SK-MEL-5 (cell line): Measurements from ENCODE around the gene LRRC32. TPM values are rescaled to one million over a fixed set of nuclear protein-coding genes. Genes with fewer than 3 reads are reported as not detected.
"Not testable (repeated sequence)": the region's sequence is repeated elsewhere in the genome, so short reads cannot be mapped to it uniquely, and the experiment has no call there.

Experiments used
- DNase-seq: peaks from one replicate; pipeline ENCODE4 v3.0.0-alpha.2; 2016; ENCODE audit warnings: low read depth, low spot score
- in situ Hi-C: cut with HindIII; loops from 2 replicates; pipeline ENCODE4 v1.10.0; 2016; ENCODE audit warnings: low sequenced_read_pairs, high pct_unique_total_duplicates, low pct_unique_long_range_greater_than_20kb
- total RNA-seq: library from RNA; depleted of rRNA; stranded (reverse); fragments of >200 nt; shearing (Covaris generic); gene quantifications from 2 replicates; pipeline ENCODE4 v1.2.3, GENCODE V29; 2014; rRNA removed

LRRC32 gene
- total RNA-seq, 1 experiment from 2014 or later: 0.50 TPM

DNA sequence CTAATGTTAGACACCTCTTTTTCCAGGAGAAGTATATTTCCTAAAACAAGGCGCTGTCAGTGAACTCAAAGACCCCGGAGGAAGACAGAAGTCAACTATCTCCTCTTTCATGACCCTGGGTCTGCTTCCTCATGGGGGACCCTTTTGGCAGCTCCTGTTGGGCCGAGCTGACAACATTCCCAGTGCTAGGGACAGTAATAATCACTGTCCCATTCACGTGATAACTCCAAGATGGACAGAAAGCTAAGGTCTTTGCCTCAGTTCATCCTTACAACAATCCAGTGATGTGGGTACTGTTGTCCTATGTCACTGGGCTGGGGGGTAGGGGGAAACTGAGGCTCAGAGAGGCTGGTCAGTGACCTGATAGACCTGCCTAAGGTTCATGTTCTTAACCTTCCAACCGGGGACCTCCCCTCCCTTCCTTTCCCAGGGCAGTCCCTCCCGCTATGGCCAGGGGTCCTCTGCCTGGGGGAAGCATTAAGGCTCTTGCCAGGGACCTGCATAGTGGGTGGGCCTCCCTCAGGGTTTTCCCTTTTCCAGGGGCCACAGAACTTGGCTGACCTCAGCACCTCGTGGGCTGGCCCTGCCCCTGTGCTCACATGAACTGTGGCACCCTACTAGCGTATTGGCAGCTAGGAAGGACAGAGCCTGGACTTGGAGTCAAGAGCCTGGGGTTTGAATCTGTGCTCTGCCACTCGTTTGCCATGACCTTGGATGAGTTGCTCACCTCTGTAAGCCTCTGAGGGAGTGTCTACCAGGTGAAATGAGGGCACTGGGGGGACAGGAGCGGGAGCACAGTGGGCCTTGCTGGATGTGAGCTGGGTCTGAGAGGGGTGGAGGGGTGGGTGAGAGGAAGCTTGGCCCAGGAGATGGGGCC lies 53.6 kb downstream of the LRRC32 start:
- DNase-seq: no peak
- in situ Hi-C loops: no loop called here

DNA sequence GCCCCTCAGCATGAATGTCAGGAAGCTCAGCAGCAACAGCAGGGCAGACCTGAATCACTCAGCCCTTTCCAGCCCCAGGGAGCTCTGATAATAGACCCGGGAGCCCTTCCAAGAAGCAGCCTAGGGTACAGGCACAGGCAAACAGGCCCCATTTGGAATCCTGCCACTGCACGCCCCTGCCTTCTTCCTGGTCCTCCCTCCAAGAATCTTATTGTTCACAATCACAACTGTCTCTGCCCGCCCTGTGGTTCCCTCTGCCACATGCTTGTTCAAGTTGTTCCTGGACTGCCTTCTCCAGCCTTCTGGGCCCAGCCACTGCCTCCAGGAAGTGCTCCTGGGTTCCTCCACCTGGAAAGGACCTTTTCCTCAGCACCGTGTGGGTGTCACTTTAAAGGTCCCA lies 54.6 kb downstream of the LRRC32 start:
- in situ Hi-C loops: no loop called here
- no peak for DNase-seq

DNA sequence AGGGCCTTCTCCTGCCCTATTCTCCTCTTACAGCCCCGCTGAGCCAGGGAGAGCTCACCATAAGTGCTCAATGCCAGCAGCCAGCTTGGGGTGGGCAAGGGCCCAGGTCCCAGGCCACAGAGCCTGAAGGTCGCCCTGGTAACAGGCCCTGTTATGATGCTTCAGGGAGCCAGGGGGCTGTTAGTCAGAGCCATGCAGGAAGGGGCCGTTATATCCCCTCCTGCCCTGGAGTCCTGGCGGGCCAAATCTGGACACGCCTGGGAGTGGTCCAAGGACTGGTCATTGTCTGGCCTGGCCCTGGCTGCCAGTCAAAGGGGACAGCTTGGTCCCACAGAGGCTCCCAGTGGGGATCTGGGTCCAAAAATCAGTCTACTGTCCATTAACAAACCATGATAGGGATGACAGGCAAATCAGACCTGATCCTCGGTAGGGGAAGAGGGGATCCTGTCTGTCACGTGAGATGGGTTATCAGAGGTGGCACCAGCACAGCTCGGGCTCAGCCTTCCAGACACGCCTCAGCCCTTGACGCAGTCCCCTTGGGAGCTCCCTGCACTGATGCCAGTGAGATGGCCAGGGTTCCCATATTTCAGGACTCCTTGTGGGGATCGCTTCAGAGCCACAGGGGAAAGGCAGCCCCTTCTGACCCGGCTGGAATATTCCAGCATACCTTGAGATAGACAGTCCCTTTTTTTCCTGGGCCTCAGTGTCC lies 55.9 kb downstream of the LRRC32 start:
- no peak for DNase-seq
- in situ Hi-C loops: no loop called here

DNA sequence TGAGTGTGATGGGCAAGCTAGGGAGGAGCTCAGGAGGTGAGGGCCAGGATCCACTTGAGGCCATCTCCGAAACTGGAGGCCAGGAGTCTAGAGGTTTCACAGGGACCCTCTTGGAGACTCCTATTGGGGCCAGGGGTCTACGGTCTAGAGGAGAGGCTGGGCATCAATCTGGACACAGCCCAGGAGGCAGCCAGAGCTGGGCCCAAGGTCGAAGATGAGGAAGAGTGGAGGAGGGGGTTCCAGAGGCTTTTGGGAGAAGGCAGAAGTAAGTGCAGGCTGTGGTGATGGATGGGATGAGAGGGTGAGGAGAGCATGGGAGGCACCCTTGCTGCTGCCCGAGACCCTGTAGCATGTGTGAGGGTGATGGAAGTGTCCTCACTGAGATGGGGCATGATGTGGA lies 56.6 kb downstream of the LRRC32 start:
- no peak for DNase-seq
- in situ Hi-C loops: no loop called here

DNA sequence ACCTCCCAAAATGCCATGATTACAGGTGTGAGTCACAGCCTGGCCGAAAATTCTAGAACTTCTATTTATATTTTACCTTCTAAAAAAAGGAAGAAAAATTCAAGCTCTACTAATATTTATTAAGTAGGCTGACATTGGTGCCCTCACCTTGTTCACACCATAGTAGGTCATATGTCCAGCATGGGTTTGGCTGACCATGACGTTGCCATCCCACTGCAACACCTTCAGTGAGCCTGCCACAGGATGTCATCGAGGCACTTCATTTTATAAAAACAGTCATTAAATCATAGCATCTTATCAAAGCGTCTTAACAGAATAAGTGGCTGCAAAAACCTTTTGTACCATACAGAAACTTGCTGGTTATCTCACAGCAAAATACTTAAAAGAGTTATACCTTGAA lies 58.3 kb downstream of the LRRC32 start:
- DNase-seq: no peak
- in situ Hi-C loops: no loop called here

DNA sequence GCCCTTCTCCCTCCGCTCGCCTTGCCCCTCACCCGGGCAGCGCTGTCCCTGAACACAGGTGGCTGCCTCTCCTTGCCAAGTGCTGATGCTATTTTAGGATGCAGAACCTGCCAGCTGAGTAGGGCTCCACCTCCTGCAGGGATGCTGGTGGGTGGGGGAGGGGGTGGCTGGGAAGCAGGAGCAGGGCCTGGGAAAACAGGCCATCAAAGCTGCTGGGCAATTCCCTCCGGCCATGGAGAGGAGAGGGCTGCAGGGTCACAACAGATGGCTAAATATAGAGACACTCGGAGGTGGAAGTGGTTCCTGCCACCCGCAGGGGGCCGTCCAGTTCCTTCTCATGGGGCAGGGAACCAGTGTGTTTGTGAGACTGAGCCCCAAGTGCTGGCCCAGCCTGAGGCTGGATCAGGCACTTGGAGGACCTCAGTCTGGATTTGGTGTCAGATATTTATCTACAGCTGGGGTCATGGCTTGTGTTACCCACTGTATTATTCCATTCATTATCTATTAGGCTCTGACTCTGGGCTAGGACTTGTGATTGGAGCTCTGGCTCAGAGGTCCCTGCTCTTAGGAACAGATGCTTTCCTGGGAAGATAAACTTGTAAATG lies 59.6 kb downstream of the LRRC32 start:
- no peak for DNase-seq
- in situ Hi-C loops: no loop called here

DNA sequence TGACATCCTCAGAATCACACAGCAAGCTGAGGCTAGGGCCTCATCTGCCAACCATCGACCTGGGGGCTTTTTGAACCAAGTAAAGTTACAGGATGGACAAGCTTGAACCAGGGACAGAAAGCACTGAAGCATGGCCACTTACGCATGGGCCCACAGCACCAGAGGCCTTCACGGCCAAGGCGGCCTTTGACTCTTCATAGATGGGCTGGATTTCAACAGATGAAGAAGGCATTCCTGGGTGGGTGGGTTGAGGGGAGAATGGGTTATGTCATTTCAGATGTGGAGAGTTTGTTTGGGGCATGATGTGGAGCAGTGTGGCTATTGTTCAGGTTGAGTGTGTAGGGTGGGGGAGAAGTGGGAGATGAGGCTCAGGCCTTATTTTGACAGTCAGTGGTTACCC lies 60.2 kb downstream of the LRRC32 start:
- in situ Hi-C loops: no loop called here
- no peak for DNase-seq

DNA sequence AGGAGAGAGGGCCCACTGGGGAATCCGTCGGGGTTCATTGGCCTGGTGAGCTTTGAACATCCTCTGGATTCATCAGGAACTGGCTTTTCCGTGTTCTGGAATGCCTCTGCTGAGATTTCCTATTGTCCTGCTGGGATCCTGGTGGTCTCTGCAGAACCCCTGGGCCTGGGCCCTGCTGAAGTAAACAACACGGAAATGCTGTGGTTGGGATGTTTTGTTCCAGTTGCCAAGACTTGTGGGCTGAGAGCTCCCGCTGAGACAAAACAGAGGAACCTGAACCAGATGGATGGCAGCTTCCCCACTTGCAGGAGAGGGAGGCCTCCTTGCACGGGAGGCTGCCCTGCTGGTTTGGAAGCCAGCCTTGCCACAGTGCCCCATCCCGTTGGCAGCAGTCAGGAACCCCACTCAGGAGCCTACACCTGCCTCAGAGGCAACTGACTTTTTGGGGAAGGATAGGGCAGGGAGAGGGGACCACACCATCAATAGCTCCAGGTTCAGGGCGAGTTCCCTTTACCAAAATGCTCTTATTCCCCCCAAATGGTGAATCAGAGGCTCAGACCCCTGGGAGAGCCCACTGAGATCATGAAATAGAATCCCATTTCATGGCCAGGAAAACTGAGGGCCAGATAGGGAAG lies 60.7 kb downstream of the LRRC32 start:
- DNase-seq: no peak
- in situ Hi-C loops: no loop called here

DNA sequence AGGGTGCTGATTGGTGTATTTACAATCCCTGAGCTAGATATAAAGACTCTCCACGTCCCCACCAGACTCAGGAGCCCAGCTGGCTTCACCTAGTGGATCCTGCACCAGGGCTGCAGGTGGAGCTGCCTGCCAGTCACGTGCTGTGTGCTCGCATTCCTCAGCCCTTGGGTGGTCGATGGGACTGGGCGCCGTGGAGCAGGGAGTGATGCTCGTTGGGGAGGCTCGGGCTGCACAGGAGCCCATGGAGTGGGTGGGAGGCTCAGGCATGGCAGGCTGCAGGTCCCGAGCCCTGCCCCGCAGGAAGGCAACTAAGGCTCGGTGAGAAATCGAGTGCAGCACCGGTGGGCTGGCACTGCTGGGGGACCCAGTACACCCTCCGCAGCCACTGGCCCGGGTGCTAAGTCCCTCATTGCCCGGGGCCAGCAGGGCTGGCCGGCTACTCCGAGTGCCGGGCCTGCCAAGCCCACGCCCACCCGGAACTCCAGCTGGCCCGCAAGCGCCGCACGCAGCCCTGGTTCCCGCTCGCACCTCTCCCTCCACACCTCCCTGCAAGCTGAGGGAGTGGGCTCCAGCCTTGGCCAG lies 61.6 kb downstream of the LRRC32 start:
- in situ Hi-C loops, DNase-seq: not testable (repeated sequence)

DNA sequence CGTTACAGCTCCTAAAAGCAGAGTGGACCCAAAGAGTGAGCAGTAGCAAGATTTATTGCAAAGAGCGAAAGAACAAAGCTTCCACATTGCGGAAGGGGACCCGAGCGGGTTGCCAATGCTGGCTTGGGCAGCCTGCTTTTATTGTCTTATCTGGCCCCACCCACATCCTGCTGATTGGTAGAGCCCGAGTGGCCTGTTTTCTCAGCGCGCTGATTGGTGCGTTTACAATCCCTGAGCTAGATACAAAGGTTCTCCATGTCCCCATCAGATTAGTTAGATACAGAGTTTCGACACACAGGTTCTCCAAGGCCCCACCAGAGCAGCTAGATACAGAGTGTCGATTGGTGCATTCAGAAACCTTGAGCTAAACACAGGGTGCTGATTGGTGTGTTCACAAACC lies 62.3 kb downstream of the LRRC32 start:
- DNase-seq, in situ Hi-C loops: not testable (repeated sequence)

Other genes starting within 250 kb of the LRRC32 start
- gene EMSY, start 225.7 kb downstream of the LRRC32 start, total RNA-seq: 8.3 and 11.2 TPM in 2 replicates
- 22.2 and 23.5 TPM in 2 replicates for gene TSKU, start 112.6 kb upstream of the LRRC32 start, total RNA-seq
- gene ACER3, start 190.2 kb upstream of the LRRC32 start, total RNA-seq: 8.2 and 11.0 TPM in 2 replicates